ENCODE measurements around the gene DGKA.
"Not testable (repeated sequence)": the region's sequence is repeated elsewhere in the genome, so short reads cannot be mapped to it uniquely, and the experiment has no call there.

DGKA gene

GRCh38 chr12:55999999-56000540, 69.1 kb downstream of the DGKA start:
- not testable (repeated sequence) for DNase-seq

- DNase-seq, result no peak
These were observed 70.6 kb downstream of the DGKA start for GRCh38 chr12:56001487-56002100.

GRCh38 chr12:56003376-56003775, 72.4 kb downstream of the DGKA start:
- not testable (repeated sequence) for DNase-seq

Data from activated CD8-positive, alpha-beta memory T cell treated with anti-CD3 and anti-CD28 coated beads, Interleukin-2, amount 50 U/mL, for 4 hours (primary cell).